Thyroid gland (tissue), 4 donors: ENCODE results near the gene ATP5PO.

Source experiments
- POLR2A ChIP-seq, 2 donors: fragments of 450-650 bp; IDR thresholded peaks; one replicate each; pipeline ENCODE4 v1.6.1; 2017; ENCODE audit warnings: antibody characterized with exemption in 2 of 2, mild to moderate bottlenecking in 2 of 2, moderate library complexity in 1 of 2
- TF ChIP-seq, protein P1 (sequence below), 6 experiments: fragments of 200-600 bp in 3 of 6; fragments of 450-650 bp in 3 of 6; sonication (generic) in 3 of 6; IDR thresholded peaks; one replicate each; pipeline ENCODE4 v1.5.1; 2016 to 2019; ENCODE audit warnings: antibody characterized with exemption in 6 of 6, mild to moderate bottlenecking in 2 of 6, inconsistent platforms in 1 of 6, moderate library complexity in 1 of 6

DNA sequence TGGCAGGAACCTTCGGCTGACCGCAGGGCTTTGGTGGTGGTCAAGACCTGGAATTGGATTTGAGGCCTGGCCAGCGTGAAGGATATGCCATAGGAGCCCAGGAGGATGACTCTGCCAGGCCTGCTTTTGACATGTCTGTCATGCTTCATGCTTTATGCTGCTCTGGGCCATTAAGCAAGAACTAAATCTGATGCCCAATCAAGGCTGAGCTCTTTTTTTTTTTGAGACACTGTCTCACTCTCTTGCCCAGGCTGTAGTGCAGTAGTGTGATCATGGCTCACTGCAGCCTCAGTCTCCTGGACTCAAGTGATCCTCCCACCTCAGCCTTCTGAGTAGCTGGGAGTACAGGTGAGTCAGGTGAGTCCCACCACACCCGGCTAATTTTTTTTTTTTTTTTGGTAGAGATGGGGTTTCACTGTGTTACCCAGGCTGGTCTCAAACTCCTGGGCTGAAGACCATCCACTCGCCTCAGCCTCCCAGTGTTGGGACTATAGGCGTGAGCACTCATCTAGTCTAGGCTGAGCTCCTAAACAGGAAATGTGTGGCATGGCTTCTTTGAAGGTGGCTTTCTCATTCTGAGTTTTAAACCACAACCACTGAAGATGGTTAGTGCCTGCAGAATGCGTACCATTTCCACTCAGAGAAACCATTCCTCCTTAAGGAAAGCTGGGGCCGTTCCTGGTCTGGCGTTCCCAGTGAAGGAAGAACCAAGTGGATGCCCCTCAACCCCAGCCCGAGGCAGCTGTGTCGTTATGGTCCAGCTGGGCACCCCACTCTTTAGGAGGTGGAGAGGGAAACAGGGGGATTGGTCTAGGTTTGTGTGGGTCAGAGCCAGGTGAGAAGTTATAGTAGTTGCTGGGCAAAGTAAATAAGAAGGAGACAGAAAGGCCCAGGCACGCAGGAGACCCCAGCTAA is 34.2 kb upstream of the ATP5PO start:
- TF ChIP-seq, protein P1, sequence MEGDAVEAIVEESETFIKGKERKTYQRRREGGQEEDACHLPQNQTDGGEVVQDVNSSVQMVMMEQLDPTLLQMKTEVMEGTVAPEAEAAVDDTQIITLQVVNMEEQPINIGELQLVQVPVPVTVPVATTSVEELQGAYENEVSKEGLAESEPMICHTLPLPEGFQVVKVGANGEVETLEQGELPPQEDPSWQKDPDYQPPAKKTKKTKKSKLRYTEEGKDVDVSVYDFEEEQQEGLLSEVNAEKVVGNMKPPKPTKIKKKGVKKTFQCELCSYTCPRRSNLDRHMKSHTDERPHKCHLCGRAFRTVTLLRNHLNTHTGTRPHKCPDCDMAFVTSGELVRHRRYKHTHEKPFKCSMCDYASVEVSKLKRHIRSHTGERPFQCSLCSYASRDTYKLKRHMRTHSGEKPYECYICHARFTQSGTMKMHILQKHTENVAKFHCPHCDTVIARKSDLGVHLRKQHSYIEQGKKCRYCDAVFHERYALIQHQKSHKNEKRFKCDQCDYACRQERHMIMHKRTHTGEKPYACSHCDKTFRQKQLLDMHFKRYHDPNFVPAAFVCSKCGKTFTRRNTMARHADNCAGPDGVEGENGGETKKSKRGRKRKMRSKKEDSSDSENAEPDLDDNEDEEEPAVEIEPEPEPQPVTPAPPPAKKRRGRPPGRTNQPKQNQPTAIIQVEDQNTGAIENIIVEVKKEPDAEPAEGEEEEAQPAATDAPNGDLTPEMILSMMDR (IDR thresholded peaks at IDR 0.05), result no peak
- no peak for TF ChIP-seq POLR2A (IDR thresholded peaks at IDR 0.05)
